RWPE2 (cell line): ENCODE data around the gene IFI16.

Experiments used
- ATAC-seq: fragments of 200-7000 bp; cut with Tn5 transposase; 3 replicates; pipeline ENCODE4 v1.9.1; 2021; ENCODE audit warnings: low read depth
- DNase-seq: peaks from one replicate; pipeline ENCODE4 v3.0.0-alpha.2; 2020; ENCODE audit warnings: low spot score
- H3K27ac ChIP-seq: fragments of 450-650 bp; 2 replicates; pipeline ENCODE4 v1.5.1; 2017; ENCODE audit warnings: mild to moderate bottlenecking; ENCODE audit not compliant: poor library complexity, severe bottlenecking
- H3K27me3 ChIP-seq: fragments of 250-450 bp; sonication (Bioruptor Pico); 2 replicates; pipeline ENCODE4 v1.5.1; 2021; ENCODE audit warnings: mild to moderate bottlenecking, moderate library complexity; ENCODE audit not compliant: insufficient read depth, poor library complexity, severe bottlenecking
- H3K36me3 ChIP-seq: fragments of 250-450 bp; sonication (Bioruptor Pico); 2 replicates; pipeline ENCODE4 v1.5.1; 2020; ENCODE audit warnings: low read depth, mild to moderate bottlenecking, moderate library complexity
- H3K4me1 ChIP-seq: fragments of 250-450 bp; sonication (Bioruptor Pico); 2 replicates; pipeline ENCODE4 v1.5.1; 2021; ENCODE audit warnings: mild to moderate bottlenecking, moderate library complexity; ENCODE audit not compliant: insufficient read depth, poor library complexity, severe bottlenecking
- H3K4me3 ChIP-seq: fragments of 250-450 bp; sonication (Bioruptor Pico); 2 replicates; pipeline ENCODE4 v1.5.1; 2021; ENCODE audit warnings: mild to moderate bottlenecking, moderate library complexity; ENCODE audit not compliant: severe bottlenecking
- H3K9me3 ChIP-seq: fragments of 250-450 bp; sonication (Bioruptor Pico); 2 replicates; pipeline ENCODE4 v1.5.1; 2021; ENCODE audit warnings: mild to moderate bottlenecking, moderate library complexity; ENCODE audit not compliant: severe bottlenecking
- TF ChIP-seq, protein P1 (sequence below): fragments of 450-650 bp; IDR thresholded peaks from one replicate; pipeline ENCODE4 v1.5.1; 2017; ENCODE audit warnings: mild to moderate bottlenecking, moderate library complexity; ENCODE audit not compliant: poor library complexity, severe bottlenecking

IFI16 gene

DNA sequence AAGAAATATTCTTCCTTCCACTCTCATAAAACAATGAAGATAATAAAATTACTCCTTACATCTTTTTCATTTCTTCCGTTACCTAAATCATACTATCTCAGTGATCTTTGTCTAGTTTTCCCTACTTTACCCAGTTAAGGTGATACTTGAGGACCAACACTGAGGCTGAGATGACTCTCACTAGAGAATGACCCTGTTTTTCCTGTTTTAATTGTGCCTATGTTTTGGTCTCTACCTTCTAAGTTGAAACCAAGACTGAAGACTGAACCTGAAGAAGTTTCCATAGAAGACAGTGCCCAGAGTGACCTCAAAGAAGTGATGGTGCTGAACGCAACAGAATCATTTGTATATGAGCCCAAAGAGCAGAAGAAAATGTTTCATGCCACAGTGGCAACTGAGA is 41.7 kb downstream of the IFI16 start:
- Histone ChIP-seq H3K4me1 (peaks cover 7% of the 10 kb centered on the region), H3K36me3 (peaks cover 66% of the 10 kb centered on the region), H3K4me3 (no peak overlapping the region), H3K27me3 (no peaks in the 10 kb centered on the region), H3K27ac (no peak overlapping the region), H3K9me3 (no peaks in the 10 kb centered on the region)
- DNase-seq (no peak), ATAC-seq (no peak)
- TF ChIP-seq, protein P1, sequence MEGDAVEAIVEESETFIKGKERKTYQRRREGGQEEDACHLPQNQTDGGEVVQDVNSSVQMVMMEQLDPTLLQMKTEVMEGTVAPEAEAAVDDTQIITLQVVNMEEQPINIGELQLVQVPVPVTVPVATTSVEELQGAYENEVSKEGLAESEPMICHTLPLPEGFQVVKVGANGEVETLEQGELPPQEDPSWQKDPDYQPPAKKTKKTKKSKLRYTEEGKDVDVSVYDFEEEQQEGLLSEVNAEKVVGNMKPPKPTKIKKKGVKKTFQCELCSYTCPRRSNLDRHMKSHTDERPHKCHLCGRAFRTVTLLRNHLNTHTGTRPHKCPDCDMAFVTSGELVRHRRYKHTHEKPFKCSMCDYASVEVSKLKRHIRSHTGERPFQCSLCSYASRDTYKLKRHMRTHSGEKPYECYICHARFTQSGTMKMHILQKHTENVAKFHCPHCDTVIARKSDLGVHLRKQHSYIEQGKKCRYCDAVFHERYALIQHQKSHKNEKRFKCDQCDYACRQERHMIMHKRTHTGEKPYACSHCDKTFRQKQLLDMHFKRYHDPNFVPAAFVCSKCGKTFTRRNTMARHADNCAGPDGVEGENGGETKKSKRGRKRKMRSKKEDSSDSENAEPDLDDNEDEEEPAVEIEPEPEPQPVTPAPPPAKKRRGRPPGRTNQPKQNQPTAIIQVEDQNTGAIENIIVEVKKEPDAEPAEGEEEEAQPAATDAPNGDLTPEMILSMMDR, result no peak

DNA sequence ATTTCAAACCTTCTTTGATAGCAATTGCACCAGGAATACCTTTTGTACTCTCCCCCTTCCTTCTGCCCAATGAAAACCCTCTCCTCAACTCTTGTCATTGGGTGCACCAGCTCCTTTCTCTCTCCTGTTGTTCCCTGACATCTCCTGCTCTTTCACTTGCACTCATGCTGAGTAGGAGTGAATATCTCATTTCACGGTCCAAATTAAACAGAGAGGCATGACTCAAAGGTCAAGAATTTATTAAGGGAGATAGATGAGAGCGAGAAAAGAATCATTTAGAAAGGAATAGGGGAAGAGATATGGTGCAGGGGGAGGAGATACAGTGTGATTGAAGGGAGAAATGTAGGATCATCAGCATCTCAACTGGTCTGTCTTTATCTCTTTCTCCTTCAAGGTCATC is 44.7 kb downstream of the IFI16 start:
- Histone ChIP-seq H3K27ac (peak overlapping the region; percentile 37), H3K4me1 (peaks cover 7% of the 10 kb centered on the region), H3K36me3 (peaks cover 60% of the 10 kb centered on the region), H3K27me3 (no peaks in the 10 kb centered on the region), H3K4me3 (no peak overlapping the region), H3K9me3 (no peaks in the 10 kb centered on the region)
- DNase-seq, result no peak
- no peak for ATAC-seq
- TF ChIP-seq, protein P1, result no peak

DNA sequence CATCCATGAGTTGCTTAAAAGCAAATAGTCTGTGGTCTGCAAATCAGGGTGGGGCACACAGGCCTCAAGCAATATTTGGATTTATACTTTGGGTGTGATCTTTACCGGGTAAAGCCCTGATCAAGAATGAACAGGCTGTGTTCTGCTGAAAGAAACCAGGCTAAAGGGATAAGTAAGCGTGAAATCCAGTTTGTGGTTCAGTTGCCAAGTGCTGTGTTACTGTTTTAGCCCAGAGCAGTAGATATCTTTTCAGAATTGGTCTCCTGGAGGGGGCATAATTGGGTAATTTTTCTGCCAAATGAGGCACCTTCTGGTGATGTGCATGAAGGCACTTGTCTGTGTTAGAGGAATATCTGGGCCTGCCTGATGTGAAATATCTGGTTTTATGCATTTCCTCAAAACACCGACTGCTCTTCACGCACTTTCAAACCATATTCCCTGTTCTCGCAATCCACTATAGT is 45.5 kb downstream of the IFI16 start:
- ATAC-seq (no peak), DNase-seq (no peak)
- peak overlapping the region; percentile 37 for H3K27ac ChIP-seq

DNA sequence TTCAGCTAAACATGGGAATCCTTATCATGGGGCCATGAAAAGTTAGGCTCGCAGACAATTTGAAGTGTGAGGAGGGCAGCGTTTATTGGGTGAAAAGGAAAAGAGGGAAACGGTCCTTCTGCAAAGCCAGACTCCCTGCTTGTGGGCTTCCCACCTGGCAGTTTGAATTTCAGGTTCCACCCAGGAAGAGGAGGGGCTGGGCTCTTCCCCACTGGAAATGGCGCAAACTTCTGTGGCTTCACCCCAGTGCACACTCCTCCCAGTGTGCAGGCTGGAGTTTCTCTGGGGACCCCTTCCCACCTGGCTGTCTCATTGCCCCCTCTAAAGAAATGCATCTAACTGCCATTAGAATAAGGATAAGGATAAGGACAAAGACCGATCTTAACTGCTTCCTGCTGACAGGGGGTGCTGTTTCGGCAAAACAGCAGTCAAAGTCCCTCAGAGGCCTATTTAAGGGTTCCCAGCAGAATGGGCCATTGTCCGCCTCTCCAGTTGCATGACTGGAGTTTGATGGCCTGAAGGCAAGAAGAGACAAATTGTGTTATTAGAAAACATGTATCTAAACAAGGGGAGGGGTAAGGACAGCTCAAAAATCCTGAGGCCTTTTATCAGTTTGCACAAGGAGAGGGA is 46.5 kb downstream of the IFI16 start:
- peaks cover 42% of the 10 kb centered on the region for H3K36me3 ChIP-seq
- H3K4me3 ChIP-seq, result no peak overlapping the region
- TF ChIP-seq, protein P1, result no peak
- DNase-seq, result no peak
- no peaks in the 10 kb centered on the region for H3K27me3 ChIP-seq
- H3K9me3 ChIP-seq, result no peaks in the 10 kb centered on the region
- H3K4me1 ChIP-seq, result peaks cover 7% of the 10 kb centered on the region
- H3K27ac ChIP-seq, result peak overlapping the region; percentile 37
- ATAC-seq, result no peak

More for the DNA sequence above, 45.5 kb downstream of the IFI16 start:
- Histone ChIP-seq H3K4me1 (peaks cover 7% of the 10 kb centered on the region), H3K36me3 (peaks cover 52% of the 10 kb centered on the region), H3K4me3 (no peak overlapping the region), H3K27me3 (no peaks in the 10 kb centered on the region), H3K9me3 (no peaks in the 10 kb centered on the region)
- TF ChIP-seq, protein P1, result no peak

DNA sequence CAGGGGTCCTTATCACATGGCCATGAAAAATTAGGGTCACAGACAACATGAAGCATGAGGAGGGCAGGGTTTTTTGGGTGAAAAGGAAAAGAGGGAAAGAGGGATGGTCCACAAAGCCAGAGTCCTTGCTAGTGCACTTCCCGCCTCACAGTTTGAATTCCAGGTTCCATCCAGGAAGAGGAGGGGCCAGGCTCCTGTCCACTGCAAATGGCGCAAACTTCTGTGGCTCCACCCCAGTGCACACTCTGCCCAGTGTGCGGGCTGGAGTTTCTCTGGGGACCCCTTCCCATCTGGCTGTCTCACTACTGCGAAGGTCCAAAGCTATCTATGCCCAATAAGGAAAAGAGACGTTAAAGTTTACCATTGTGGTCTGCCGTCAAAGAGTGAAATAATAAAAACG is 49.0 kb downstream of the IFI16 start:
- no peak for ATAC-seq
- H3K36me3 ChIP-seq, result peaks cover 17% of the 10 kb centered on the region
- no peak overlapping the region for H3K27ac ChIP-seq
- no peaks in the 10 kb centered on the region for H3K9me3 ChIP-seq
- no peaks in the 10 kb centered on the region for H3K27me3 ChIP-seq
- H3K4me3 ChIP-seq, result no peak overlapping the region
- H3K4me1 ChIP-seq, result peaks cover 7% of the 10 kb centered on the region
- TF ChIP-seq, protein P1, result no peak
- DNase-seq, result no peak
